Right renal pelvis (tissue), 4 donors: ENCODE results near the gene PARP14. TPM values are rescaled to one million over a fixed set of nuclear protein-coding genes. Genes with fewer than 3 reads are reported as not detected.
A peak's percentile ranks its signal among the peaks of the same experiment; 100 is the strongest.
"Not testable (repeated sequence)": the region's sequence is repeated elsewhere in the genome, so short reads cannot be mapped to it uniquely, and the experiment has no call there.

Source experiments
- DNase-seq, 4 donors: peaks; one replicate each; pipeline ENCODE4 v3.0.0-alpha.2; 2013; ENCODE audit warnings: low read depth in 4 of 4, low spot score in 3 of 4, missing footprints in 1 of 4
- polyA plus RNA-seq, 4 donors: library from polyadenylated mRNA; unstranded; fragments of 120-200 nt; gene quantifications; one replicate each; pipeline ENCODE4 v1.2.1, GENCODE V29; 2013; ENCODE audit not compliant: insufficient read length in 4 of 4

Gene PARP14
- polyA plus RNA-seq = 10 to 100 TPM; 19.2 to 30.8 (median 23.1) TPM

- DNase-seq = peak in 3 of 4 donors; percentile 61 to 71 (median 63)
Measured at GRCh38 chr3:122680475-122681283, at the start of gene PARP14. Gene PARP14, plus strand, starts transcription at chr3:122680839. Its CDS starts 45 bp downstream, at chr3:122680884.

- DNase-seq = no peak
Measured at GRCh38 chr3:122635789-122636188, 44.9 kb upstream of the PARP14 start.

- no peak for DNase-seq
Measured at GRCh38 chr3:122636697-122637096, 43.9 kb upstream of the PARP14 start.

- DNase-seq = no peak
Measured at GRCh38 chr3:122640437-122640999, 40.1 kb upstream of the PARP14 start.

GRCh38 chr3:122642935-122643334, 37.7 kb upstream of the PARP14 start:
- no peak for DNase-seq

GRCh38 chr3:122646146-122646988, 34.3 kb upstream of the PARP14 start:
- no peak for DNase-seq

- not testable (repeated sequence) for DNase-seq
Measured at GRCh38 chr3:122651233-122651907, 29.3 kb upstream of the PARP14 start.

- DNase-seq = not testable (repeated sequence)
Measured at GRCh38 chr3:122651962-122652361, 28.7 kb upstream of the PARP14 start.

GRCh38 chr3:122658336-122658735, 22.3 kb upstream of the PARP14 start:
- DNase-seq = not testable (repeated sequence)

- no peak for DNase-seq
Measured at GRCh38 chr3:122660297-122660974, 20.2 kb upstream of the PARP14 start.

GRCh38 chr3:122661633-122662032, 19.0 kb upstream of the PARP14 start:
- DNase-seq = no peak

GRCh38 chr3:122662505-122662904, 18.1 kb upstream of the PARP14 start:
- DNase-seq = no peak

- DNase-seq = no peak
Measured at GRCh38 chr3:122665226-122665786, 15.3 kb upstream of the PARP14 start.

GRCh38 chr3:122665881-122666280, 14.8 kb upstream of the PARP14 start:
- DNase-seq = no peak

- DNase-seq = no peak
Measured at GRCh38 chr3:122668930-122669730, 11.5 kb upstream of the PARP14 start.

GRCh38 chr3:122671553-122671952, 9.1 kb upstream of the PARP14 start:
- no peak for DNase-seq

GRCh38 chr3:122674339-122674738, 6.3 kb upstream of the PARP14 start:
- DNase-seq = no peak

GRCh38 chr3:122676759-122677158, 3.9 kb upstream of the PARP14 start:
- no peak for DNase-seq

- DNase-seq = no peak
Measured at GRCh38 chr3:122677216-122677615, 3.4 kb upstream of the PARP14 start.
